ENCODE results near the gene AHCTF1.

DNA sequence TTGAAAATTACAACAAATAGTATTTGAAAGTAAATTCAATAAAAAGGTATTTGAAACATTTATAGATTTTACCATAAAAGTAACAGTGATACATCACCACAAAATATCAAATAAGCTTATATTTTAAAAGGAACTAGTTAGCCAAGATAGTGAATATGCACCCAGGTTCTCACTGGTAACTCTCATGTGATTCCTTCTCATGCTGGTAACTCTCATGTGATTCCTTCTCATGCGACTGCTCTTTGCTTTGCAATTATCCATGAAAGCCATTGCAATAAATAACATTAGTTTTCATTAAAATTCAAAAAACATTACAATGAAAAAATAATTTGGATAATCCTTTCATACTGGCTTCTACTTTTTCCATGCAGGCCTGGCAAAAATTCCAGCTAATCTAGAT is 75.4 kb downstream of the AHCTF1 start:
- TF ChIP-seq EZH2 (IDR thresholded peaks at IDR 0.05; ENCODE audit: insufficient read depth, poor library complexity, severe bottlenecking) (no peak), EZH2phosphoT487 (IDR thresholded peaks at IDR 0.05; ENCODE audit: insufficient read depth, low read depth) (no peak)

Measured in GM23248 (cell line).